HepG2 (cell line): Measurements from ENCODE around the gene NUP88. TPM values are rescaled to one million over a fixed set of nuclear protein-coding genes. Genes with fewer than 3 reads are reported as not detected.

ENCODE experiments used
- BRD4 ChIP-seq: sonication (generic); formaldehyde crosslinking; IDR thresholded peaks from 2 replicates; pipeline ENCODE4 v1.4.0; 2020; ENCODE audit warnings: missing genetic modification reagents
- HNF4A ChIP-seq: sonication (generic); formaldehyde crosslinking; IDR thresholded peaks from 2 replicates; pipeline ENCODE4 v1.4.0; 2020; ENCODE audit warnings: missing genetic modification reagents
- HOXA3 ChIP-seq: sonication (generic); formaldehyde crosslinking; IDR thresholded peaks from 2 replicates; pipeline ENCODE4 v1.5.0; 2020; ENCODE audit warnings: missing genetic modification reagents
- ONECUT2 ChIP-seq: sonication (generic); formaldehyde crosslinking; IDR thresholded peaks from 2 replicates; pipeline ENCODE4 v1.4.0; 2020; ENCODE audit warnings: missing genetic modification reagents
- TBL1XR1 ChIP-seq: fragments of 150-350 bp; IDR thresholded peaks from 2 replicates; pipeline ENCODE4 v1.6.1; 2014; ENCODE audit warnings: borderline replicate concordance, low read length; ENCODE audit not compliant: partially characterized antibody
- ZBTB7B ChIP-seq: sonication (generic); formaldehyde crosslinking; IDR thresholded peaks from 2 replicates; pipeline ENCODE4 v1.4.0; 2020; ENCODE audit warnings: missing genetic modification reagents
- ZNF333 ChIP-seq: sonication (generic); formaldehyde crosslinking; IDR thresholded peaks from 2 replicates; pipeline ENCODE4 v1.4.0; 2020; ENCODE audit warnings: mild to moderate bottlenecking, missing genetic modification reagents, borderline replicate concordance
- ZNF546 ChIP-seq: sonication (generic); formaldehyde crosslinking; conservative IDR thresholded peaks from 2 replicates; pipeline ENCODE4 v1.8.1; 2023; ENCODE audit warnings: mild to moderate bottlenecking, missing genetic modification reagents
- ZNF572 ChIP-seq: sonication (generic); formaldehyde crosslinking; IDR thresholded peaks from 2 replicates; pipeline ENCODE4 v1.5.1; 2020; ENCODE audit warnings: mild to moderate bottlenecking, missing genetic modification reagents
- polyA plus RNA-seq, 8 experiments: library from polyadenylated mRNA; depleted of rRNA in 3 of 8; stranded (reverse) in 7 of 8; unstranded in 1 of 8; fragments of >200 nt; fragmentation: Illumina TruSeq in 4 of 8; extraction: Trizol in 4 of 8; gene quantifications; 2 replicates each; pipeline versions ENCODE4 v1.2.1 to v1.2.3, GENCODE V29; 2011 to 2016; ENCODE audit warnings: low read depth in 4 of 8, missing spikeins in 1 of 8, mixed read lengths in 1 of 8; ENCODE audit not compliant: insufficient read depth in 1 of 8
- total RNA-seq, 5 experiments: library from RNA; depleted of rRNA; stranded (reverse); fragments of >200 nt; fragmentation: Illumina TruSeq; extraction: Trizol; gene quantifications; 2 replicates each; pipeline ENCODE4 v1.2.3, GENCODE V29; 2016; ENCODE audit warnings: low read depth in 1 of 5
- TF ChIP-seq, protein P1 (sequence below): IDR thresholded peaks from 2 replicates; pipeline ENCODE4 v1.6.1; 2012; ENCODE audit warnings: inconsistent platforms
- TF ChIP-seq, protein P2 (sequence below): sonication (generic); formaldehyde crosslinking; IDR thresholded peaks from 2 replicates; pipeline ENCODE4 v1.5.0; 2020; ENCODE audit warnings: mild to moderate bottlenecking, missing genetic modification reagents, borderline replicate concordance
- TF ChIP-seq, protein P3 (sequence below): IDR thresholded peaks from 2 replicates; pipeline ENCODE4 v1.6.1; 2016
- TF ChIP-seq, protein P4 (sequence below): sonication (generic); formaldehyde crosslinking; IDR thresholded peaks from 2 replicates; pipeline ENCODE4 v1.4.0; 2020; ENCODE audit warnings: mild to moderate bottlenecking, missing genetic modification reagents
- TF ChIP-seq, protein P5 (sequence below): sonication (generic); formaldehyde crosslinking; IDR thresholded peaks from 2 replicates; pipeline ENCODE4 v1.4.0; 2020; ENCODE audit warnings: low read depth, mild to moderate bottlenecking, missing genetic modification reagents
- TF ChIP-seq, protein P6 (sequence below): fragments of 450-650 bp; IDR thresholded peaks from 2 replicates; pipeline ENCODE4 v1.6.1; 2016

The NUP88 gene
- total and polyA plus RNA-seq, 2 of the 13 experiments (the other 11 are each of a cell fraction or from before 2014, with no cell fraction given) = 48.2 to 130 TPM

DNA sequence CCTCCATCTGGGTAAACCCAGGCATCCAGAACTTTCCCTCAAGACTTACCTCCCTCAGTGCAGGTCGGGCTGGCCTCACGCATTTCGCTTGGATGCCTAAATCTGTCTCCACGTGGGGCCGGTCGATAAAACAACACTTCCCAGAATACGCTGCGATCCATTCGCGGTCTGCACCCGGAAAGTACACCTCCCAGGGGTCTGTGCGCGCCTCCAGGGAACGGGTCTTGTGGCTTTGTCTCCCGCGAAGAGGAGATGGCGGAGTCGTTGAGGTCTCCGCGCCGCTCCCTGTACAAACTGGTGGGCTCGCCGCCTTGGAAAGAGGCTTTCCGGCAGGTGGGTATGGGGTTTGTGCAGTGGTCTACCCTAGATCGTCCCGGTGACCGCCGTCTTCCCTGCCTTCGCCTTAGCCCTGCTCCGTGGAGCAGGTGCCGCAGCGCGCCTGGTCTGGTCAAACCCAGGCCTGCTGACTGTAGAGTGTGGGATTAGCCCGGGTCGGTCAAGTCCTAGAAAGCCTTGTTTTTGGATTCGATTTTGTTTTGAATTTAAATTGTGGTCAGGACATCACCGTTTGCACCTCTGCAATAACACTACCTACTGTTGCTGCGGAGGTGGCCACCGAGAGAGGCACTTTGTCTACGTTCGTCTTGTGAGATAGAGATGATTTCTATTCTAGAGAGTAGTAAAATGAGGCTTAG, 644 bp upstream of the NUP88 start, which contains the start of gene RPAIN (continued):
- TF ChIP-seq HNF4A (CRISPR knock-in tag) = 0 out of 2 replicates have a peak, but pooled peaks have one; percentile 2
- TF ChIP-seq ZBTB7B (CRISPR knock-in tag) = no peak
- TF ChIP-seq, protein P1, sequence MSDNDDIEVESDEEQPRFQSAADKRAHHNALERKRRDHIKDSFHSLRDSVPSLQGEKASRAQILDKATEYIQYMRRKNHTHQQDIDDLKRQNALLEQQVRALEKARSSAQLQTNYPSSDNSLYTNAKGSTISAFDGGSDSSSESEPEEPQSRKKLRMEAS = peak; percentile 98
- TF ChIP-seq, protein P2, sequence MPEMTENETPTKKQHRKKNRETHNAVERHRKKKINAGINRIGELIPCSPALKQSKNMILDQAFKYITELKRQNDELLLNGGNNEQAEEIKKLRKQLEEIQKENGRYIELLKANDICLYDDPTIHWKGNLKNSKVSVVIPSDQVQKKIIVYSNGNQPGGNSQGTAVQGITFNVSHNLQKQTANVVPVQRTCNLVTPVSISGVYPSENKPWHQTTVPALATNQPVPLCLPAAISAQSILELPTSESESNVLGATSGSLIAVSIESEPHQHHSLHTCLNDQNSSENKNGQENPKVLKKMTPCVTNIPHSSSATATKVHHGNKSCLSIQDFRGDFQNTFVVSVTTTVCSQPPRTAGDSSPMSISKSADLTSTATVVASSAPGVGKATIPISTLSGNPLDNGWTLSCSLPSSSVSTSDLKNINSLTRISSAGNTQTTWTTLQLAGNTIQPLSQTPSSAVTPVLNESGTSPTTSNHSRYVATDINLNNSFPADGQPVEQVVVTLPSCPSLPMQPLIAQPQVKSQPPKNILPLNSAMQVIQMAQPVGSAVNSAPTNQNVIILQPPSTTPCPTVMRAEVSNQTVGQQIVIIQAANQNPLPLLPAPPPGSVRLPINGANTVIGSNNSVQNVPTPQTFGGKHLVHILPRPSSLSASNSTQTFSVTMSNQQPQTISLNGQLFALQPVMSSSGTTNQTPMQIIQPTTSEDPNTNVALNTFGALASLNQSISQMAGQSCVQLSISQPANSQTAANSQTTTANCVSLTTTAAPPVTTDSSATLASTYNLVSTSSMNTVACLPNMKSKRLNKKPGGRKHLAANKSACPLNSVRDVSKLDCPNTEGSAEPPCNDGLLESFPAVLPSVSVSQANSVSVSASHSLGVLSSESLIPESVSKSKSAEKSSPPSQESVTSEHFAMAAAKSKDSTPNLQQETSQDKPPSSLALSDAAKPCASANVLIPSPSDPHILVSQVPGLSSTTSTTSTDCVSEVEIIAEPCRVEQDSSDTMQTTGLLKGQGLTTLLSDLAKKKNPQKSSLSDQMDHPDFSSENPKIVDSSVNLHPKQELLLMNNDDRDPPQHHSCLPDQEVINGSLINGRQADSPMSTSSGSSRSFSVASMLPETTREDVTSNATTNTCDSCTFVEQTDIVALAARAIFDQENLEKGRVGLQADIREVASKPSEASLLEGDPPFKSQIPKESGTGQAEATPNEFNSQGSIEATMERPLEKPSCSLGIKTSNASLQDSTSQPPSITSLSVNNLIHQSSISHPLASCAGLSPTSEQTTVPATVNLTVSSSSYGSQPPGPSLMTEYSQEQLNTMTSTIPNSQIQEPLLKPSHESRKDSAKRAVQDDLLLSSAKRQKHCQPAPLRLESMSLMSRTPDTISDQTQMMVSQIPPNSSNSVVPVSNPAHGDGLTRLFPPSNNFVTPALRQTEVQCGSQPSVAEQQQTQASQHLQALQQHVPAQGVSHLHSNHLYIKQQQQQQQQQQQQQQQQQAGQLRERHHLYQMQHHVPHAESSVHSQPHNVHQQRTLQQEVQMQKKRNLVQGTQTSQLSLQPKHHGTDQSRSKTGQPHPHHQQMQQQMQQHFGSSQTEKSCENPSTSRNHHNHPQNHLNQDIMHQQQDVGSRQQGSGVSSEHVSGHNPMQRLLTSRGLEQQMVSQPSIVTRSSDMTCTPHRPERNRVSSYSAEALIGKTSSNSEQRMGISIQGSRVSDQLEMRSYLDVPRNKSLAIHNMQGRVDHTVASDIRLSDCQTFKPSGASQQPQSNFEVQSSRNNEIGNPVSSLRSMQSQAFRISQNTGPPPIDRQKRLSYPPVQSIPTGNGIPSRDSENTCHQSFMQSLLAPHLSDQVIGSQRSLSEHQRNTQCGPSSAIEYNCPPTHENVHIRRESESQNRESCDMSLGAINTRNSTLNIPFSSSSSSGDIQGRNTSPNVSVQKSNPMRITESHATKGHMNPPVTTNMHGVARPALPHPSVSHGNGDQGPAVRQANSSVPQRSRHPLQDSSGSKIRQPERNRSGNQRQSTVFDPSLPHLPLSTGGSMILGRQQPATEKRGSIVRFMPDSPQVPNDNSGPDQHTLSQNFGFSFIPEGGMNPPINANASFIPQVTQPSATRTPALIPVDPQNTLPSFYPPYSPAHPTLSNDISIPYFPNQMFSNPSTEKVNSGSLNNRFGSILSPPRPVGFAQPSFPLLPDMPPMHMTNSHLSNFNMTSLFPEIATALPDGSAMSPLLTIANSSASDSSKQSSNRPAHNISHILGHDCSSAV = no peak
- TF ChIP-seq, protein P3, sequence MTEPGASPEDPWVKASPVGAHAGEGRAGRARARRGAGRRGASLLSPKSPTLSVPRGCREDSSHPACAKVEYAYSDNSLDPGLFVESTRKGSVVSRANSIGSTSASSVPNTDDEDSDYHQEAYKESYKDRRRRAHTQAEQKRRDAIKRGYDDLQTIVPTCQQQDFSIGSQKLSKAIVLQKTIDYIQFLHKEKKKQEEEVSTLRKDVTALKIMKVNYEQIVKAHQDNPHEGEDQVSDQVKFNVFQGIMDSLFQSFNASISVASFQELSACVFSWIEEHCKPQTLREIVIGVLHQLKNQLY (CRISPR knock-in tag) = 0 out of 2 replicates have a peak, but pooled peaks have one; percentile 11
- TF ChIP-seq, protein P4, sequence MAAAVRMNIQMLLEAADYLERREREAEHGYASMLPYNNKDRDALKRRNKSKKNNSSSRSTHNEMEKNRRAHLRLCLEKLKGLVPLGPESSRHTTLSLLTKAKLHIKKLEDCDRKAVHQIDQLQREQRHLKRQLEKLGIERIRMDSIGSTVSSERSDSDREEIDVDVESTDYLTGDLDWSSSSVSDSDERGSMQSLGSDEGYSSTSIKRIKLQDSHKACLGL = peak; percentile 38; the same call in 1 of the 2 replicates
- no peak for TF ChIP-seq ZNF546 (CRISPR knock-in tag)
- no peak for TF ChIP-seq TBL1XR1
- TF ChIP-seq HOXA3 (CRISPR knock-in tag) = peak; percentile 69
- TF ChIP-seq ZNF333 (CRISPR knock-in tag) = peak; percentile 93
- peak; percentile 96 for TF ChIP-seq ONECUT2
- TF ChIP-seq, protein P5, sequence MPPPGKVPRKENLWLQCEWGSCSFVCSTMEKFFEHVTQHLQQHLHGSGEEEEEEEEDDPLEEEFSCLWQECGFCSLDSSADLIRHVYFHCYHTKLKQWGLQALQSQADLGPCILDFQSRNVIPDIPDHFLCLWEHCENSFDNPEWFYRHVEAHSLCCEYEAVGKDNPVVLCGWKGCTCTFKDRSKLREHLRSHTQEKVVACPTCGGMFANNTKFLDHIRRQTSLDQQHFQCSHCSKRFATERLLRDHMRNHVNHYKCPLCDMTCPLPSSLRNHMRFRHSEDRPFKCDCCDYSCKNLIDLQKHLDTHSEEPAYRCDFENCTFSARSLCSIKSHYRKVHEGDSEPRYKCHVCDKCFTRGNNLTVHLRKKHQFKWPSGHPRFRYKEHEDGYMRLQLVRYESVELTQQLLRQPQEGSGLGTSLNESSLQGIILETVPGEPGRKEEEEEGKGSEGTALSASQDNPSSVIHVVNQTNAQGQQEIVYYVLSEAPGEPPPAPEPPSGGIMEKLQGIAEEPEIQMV (CRISPR knock-in tag) = peak; percentile 22; the same call in 1 of the 2 replicates
- 0 out of 2 replicates have a peak, but pooled peaks have one; percentile 77 for TF ChIP-seq BRD4
- peak; percentile 83; the same call in 1 of the 2 replicates for TF ChIP-seq ZNF572 (CRISPR knock-in tag)
- TF ChIP-seq, protein P6, sequence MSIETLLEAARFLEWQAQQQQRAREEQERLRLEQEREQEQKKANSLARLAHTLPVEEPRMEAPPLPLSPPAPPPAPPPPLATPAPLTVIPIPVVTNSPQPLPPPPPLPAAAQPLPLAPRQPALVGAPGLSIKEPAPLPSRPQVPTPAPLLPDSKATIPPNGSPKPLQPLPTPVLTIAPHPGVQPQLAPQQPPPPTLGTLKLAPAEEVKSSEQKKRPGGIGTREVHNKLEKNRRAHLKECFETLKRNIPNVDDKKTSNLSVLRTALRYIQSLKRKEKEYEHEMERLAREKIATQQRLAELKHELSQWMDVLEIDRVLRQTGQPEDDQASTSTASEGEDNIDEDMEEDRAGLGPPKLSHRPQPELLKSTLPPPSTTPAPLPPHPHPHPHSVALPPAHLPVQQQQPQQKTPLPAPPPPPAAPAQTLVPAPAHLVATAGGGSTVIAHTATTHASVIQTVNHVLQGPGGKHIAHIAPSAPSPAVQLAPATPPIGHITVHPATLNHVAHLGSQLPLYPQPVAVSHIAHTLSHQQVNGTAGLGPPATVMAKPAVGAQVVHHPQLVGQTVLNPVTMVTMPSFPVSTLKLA = peak; percentile 98
